Fibroblast of peridontal ligament (primary cell): Measurements from ENCODE around the gene MSRB2.
"Not testable (repeated sequence)": the region's sequence is repeated elsewhere in the genome, so short reads cannot be mapped to it uniquely, and the experiment has no call there.

Experiments used
- DNase-seq: peaks from one replicate; pipeline ENCODE4 v3.0.0-alpha.2; 2010; ENCODE audit errors: extremely low read depth

The MSRB2 gene

DNA sequence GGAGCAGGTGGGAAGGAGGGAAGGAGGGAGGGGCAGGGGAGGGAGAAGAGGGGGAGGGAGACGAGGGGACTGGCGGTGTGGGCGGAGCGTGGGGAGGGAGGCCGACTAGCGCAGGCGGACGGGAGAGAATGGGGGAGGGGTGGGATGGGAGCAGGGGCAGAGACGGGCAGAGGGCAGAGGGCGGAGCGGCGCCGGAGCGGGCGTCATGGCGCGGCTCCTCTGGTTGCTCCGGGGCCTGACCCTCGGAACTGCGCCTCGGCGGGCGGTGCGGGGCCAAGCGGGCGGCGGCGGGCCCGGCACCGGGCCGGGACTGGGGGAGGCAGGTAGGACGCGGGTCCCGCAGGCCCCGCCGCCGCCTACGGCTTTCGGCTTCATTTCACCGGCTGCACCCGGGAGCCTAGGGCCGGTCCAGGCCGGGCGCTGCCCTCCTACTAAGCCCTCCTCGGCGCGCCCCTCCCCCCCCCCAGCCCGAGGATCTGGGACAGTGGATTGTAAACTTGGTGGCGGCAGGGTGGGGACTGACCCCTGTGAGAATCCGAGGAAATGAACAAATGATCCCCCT lies at the start of gene MSRB2:
Gene MSRB2, plus strand, starts transcription at position 176 of the 562 bp plus-strand sequence. Its CDS starts 30 bp downstream, at position 206.
- DNase-seq, result peak; percentile 91

DNA sequence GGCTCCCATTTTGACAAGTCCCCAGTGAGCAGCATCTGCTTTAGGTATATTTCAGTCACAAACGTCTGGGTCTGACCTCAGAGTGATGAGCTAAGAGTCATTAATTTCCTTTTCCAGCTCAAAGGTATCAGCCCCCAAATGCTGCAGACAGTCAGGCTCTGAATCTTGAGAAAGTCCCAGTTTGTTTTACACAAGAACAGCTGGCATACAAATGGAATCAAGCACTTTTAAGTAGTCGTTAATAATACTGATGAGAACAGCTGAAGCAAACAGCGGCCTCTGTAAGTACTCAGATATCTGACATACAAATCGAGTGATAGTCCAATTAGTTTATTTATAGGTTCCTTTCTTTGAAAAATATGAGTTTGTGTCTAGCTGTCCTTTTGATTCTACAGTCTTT lies 49.4 kb upstream of the MSRB2 start:
- DNase-seq, result no peak

DNA sequence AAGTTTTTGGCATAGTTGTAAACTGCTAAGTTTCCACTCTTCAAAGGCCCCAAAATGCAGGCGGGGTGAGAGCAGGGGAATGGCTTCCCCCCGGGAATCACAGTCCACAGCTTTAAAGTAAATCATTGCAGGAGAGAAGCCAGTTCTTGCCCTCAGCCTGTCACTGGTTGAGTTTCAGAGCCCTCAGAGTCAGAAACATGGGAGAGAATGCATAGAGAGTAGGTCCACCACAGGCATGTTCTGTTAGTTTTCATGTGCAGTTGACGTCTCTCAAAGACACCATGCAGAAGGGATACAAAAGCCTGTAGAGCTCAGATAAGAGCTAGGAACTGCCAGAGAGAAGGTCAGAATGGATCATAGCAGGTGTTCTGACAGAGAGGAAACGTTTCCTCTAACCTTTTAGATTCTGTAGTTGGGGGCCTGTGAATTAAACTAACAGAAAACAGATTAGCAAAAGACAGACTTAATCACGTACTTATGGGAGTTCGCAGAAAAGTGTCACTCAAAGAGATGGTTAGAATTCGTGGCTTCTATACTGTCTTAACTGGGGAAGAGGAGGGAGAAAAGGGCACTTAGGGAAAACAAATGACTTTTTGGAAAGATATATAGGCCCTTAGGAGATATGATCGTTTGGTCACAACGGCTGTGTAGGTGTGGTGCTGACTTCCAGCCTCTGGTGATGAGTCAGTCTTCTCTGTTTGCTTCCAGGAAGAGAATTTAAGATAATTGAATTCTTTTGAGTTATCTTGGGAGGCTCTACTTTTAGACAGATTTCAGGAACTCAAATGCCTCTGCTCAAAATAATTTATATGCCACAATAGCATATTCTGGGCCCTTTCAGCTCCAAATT lies 48.0 kb upstream of the MSRB2 start:
- no peak for DNase-seq

DNA sequence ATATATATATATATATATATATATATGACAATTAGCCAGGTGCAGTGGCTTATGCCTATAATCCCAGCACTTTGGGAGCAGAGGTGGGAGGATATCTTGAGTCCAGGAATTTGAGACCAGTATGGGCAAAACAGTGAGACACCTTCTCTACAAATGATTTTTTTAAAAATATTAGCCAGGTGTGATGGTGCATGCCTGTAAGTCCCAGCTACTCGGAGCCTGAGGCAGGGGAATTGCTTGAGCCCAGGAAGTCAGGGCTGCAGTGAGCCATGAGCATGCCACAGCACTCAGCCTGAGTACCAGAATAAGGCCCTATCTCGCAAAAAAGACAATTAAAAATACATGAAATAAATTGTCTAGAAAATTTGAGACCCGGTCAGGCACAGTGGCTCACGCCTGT lies 47.2 kb upstream of the MSRB2 start:
- DNase-seq, result no peak

DNA sequence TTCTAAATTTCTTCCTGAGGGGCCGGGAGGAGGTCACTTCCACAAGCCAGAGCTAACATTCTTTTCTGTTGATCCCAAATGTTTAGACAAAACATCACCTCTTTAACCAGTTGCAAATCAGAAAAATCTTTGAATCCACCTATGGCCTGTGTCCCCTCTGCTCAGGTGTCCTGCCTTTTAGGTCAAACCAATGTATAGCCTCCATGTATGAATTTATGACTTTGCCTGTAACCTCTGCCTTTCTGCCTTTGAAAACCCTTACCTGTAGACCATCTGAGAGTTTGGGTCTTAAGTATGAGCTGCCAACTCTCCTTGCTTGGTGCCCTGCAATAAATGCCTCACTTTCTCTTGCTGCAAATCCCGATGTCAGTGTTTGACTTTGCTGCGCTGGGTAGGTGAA lies 44.1 kb upstream of the MSRB2 start:
- DNase-seq, result no peak

DNA sequence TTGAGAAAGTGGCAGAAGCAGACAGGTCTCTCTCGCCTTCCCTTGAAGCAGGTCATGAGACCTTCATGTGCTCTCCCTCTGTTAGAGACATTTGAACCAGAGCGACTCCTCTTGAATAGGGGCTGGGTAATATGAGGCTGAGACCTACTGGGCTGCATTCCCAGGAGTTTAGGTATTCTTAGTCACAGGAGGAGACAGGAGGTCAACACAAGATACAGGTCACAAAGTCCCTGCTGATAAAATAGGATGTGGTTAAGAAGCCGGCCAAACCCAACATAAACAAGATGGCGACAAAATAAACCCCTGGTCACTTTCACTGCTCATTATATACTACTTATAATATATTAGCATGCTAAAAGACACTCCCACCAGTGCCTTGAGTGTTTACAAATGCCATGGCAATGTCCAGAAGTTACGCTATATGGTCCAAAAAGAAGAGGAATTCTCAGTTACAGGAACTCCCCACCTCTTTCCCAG lies 43.5 kb upstream of the MSRB2 start:
- DNase-seq, result no peak

DNA sequence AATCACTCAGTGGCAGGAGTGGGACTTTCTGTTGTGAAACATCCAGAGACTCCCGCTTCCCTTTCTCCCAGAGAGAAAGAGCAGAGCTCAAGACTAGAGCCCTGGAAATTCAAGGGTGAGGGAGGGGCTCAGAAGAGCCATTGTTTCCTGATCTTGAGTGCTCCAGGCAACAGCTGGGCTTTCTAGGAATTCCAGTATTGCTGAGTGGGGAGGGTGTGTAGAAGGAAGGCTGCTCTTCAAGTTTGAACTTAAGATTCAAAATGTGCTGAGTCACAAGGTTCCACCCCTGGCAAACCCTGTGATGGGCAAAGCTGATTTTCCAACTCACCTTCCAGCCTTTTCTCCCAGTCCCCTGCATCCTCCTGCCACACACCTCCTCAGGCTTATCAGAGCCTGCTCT lies 42.3 kb upstream of the MSRB2 start:
- DNase-seq, result no peak

DNA sequence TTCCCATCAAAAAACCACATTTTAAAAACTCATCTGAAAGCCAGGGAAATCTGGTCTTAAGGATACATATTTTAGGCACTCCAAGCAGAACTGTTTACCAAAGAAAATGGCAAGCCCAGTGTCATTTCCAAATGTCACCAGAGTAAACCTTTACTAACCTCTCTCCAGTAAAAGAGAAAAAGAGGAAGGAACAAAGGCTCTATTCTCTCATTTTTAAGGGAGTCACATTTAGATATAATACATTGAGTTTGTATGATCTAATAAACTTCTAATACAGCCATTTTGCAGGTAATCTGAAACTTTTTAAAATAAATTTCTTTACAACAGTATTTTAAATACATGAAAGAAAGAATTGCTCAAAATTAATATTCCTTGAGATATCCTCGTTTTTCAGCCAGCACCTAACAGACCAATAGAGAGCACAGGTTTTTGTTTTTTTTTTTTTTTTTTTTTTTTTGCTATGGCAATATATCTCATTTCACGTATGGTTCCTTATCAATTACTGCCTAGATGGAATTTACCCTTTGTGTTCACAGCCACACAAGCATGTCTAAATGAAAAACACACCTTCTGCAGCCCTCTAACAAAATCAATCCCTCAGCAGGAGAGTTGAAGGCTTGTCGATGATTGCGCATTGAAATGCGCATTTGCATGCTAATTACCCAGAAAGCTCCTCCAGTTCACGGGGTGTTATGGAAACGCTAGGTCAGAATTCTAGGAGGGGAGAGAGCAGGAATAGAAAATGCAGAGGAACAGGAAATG lies 39.8 kb upstream of the MSRB2 start:
- DNase-seq, result no peak

DNA sequence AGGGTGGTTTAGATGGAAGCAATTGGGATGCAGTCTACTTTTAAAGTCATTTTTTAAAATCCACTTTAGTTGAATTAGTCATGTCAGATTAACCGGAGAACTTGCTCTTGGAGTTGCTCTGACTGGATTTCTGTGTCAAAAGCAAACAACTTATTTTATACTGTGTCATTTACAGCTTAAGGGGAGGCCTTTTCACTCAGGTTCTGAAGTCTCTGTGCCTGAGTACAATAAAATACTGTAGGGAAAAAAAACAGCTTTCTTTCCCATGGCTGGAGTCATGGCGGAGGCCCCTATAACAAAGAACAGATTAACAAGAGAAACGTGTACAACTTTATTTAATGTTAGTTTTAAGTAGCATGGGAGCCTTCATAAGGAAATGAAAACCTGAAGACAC lies 39.2 kb upstream of the MSRB2 start:
- no peak for DNase-seq

DNA sequence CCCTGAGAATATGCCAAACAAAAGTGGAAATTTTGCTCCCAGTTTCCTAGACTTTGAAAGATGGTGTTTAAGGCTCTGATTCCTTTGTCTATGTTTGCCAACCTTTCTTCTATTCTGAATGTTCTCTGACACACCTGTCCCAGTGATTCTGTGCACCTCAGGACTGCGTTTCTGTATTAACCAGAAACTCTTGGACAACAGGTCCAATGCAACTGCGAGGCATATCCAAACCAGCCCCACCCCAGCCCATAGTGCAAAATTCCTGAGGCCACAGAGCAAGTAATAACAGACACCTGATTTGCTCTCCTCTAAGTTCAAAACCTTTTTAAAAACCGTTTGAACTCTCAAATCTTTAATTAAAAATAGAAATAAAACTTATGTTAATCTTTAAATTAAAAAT lies 37.0 kb upstream of the MSRB2 start:
- DNase-seq, result no peak

DNA sequence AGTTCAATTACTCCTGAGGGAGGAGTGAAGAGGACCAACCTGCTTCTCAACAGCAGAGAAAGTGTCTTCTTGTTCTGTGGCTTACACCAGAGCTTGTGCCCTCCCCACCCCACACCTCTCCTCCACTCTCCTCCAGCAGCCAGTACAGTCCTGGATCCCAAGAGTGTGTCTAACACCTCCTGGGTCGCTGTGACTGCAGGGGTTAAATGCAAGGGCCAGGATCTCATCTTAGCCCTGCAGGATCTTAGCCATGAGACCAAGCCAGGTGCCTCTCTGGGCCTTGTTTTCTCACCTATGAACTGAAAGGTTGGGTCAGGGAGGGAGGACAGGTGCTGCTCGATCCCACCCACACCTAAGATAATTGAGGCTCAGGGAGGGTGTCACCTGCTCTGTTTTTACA lies 34.5 kb upstream of the MSRB2 start:
- no peak for DNase-seq

DNA sequence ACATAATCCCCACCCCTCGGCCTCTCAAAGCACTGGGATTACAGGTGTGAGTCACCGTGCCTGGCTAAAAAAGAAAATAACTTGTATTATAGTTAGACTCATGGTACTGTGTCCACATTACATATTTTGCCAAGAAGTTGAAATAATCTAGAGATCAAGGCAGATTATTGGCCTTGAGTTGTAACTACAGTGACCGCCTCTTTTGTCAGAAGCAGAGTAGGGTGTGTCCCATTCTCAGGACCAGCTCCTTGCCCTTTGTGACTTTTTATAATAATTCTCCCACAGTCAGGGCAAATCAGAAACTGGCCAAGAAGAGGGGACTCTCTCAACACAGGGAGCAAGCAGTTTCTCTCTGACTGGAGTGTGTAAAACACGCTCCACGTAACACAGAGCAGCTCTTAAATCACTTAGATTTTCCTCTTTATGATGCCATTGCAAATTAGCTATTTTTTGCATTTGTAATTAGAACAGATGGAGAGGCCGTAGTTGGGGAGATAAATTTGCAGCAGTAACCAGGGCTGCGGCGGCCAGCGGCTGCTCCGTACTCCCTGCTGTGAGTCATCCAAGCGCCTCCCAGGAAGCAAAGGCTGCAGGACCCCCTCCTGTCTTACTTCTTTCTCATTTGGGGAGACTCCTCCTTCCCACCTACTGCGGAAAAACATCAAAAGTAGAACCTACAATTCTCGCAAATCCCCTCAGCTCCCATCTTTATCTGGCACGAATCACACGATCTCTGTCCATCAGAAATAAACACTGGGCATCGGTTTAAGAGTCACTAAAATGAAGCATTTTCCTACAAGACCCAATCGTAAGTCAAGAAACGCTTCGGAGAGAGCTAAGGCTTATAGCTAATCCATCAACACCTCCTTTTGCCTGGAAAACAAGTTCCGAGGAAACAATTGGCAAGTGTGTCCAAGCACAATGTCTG lies 32.1 kb upstream of the MSRB2 start:
- DNase-seq, result no peak

DNA sequence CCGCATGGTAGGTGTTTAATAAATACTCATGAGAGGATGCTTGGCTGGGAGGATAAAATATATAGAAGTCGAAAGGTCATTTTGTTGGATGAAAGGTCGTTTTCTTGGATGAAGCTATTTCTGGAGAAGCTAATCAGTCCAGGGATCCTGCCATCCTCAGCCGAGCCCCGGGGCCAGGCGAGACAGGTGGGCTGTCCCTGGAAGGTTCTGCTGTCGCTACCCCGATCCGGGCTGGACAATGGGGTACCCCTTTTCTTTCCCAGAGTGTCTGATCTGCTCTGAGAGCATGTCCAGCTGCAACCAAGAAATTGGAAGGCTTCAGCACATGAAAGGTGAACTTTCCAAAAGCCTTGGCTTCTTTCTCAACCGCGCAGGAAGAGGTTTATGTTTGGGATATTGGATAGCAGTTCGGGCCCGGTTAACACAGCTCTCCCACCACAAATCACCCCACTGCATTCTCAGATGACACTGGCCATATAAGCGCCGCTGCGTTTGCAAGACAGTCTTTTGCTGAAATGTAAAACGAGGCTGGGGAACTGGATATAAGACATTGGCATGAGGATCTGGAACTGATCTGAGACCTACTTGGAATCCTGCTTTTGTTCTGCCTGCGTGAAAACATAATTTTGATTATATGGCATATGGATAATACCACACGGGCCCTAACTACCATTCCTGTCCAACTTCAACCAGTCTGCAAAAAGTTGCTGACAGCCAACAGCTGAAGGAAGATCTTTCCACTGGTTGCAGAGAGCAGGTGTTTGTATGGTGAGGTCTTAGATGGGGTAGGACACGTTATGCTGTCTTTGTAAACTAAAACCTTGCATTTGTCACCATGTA lies 31.2 kb upstream of the MSRB2 start:
- DNase-seq, result no peak

DNA sequence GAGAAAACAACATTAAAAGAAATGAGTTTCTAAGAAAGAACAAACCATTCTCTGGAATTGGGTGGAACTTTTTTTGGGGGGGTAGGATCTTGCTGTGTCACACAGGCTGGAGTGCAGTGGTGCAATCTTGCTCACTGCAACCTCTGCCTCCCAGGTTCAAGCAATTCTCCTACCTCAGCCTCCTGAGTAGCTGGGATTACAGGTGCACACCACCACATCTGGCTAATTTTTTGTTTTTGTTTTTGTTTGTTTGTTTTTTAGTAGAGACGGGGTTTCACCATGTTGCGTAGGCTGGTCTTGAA lies 30.6 kb upstream of the MSRB2 start:
- DNase-seq, result not testable (repeated sequence)

DNA sequence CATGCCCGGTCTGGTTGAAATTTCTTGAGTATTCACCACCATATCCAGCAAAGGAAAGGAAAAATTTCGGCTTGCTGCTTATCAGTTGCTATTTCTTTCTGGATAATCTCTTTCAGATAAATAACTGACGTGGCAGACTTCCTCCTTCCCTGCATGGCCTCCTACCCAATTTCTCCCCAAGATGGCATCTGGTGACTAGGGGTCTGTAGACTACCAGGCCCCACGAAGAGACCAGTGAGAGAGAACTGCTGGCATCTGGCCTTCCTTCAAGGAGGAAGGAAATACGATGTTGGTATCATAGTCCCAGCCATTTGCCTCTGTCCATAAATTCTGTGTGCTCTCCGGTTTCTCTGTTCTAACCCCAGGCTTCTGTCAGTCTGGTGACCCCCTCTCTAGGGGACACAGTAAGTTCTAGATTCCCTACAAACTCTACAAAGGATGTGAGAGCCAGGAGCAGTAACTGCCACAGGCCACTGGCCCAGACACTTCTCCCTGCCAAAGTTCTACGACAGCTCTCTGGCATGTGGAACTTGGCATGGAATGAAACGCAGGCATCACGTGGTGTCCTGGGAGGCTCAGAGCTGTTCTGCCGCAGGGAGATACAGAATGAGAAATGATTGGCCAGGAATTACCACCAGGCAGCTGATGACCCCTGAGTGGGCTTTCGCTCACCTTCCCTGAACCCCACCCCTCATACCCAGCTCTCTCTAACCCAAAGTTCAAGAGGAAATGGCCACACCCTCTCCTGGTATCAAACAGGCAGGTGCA lies 30.0 kb upstream of the MSRB2 start:
- peak; percentile 72 for DNase-seq

DNA sequence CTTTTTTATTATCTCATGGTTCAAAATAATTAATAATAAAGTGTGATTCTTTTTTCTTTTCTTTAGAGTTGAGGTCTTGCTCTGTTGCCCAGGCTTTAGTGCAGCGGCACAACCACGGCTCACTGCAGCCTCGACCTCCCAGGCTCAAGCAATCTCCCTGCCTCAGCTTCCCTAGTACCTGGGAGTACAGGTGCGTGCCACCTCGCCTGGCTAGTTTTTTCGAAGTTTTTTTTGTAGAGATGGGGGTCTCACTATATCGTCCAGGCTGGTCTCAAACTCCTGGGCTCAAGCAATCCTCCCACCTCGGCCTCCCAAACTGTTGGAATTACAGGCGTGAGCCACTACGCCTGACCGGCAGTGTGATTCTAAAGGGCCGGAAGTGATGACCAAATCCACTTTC lies 28.0 kb upstream of the MSRB2 start:
- DNase-seq, result no peak

DNA sequence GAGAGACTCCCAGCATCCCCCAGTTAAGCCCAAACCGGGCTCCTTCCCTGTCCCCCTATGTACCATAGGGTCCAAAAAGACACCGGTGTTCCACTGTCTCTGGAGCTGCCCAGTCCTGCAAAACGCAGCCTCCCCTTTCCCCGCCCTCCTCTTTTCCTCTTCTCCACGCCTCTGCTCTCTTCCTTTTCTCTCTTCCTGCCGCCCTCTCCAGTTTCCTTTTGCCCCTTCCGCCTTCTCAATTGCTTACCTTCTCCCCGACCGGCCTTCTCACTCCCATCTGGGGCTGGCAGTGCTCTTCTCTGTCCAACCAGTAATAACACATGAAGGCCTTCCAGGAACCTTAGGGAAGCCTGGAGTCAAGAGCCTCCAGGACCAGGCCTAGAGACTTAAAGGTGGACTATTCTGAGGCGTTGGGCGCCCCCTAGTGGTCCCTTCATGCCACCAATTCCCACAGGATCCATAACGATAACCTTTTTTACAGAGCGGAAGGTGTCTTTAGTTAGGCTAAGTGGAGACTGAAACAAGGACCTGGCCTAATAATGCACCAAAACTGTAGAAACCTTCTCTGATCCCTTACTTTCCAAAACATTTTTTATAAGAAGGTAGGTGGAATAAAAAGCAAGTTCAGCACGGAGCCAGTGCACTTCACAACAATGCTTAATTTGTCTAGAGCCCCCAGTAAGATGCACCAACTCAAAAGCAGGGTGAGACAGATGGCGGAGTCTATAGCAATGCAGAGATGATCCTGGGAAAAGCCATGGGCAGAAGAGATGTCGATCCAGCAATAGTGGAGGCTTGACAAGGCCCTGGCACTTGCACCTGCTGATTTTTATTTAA lies 27.2 kb upstream of the MSRB2 start:
- peak; percentile 79 for DNase-seq

DNA sequence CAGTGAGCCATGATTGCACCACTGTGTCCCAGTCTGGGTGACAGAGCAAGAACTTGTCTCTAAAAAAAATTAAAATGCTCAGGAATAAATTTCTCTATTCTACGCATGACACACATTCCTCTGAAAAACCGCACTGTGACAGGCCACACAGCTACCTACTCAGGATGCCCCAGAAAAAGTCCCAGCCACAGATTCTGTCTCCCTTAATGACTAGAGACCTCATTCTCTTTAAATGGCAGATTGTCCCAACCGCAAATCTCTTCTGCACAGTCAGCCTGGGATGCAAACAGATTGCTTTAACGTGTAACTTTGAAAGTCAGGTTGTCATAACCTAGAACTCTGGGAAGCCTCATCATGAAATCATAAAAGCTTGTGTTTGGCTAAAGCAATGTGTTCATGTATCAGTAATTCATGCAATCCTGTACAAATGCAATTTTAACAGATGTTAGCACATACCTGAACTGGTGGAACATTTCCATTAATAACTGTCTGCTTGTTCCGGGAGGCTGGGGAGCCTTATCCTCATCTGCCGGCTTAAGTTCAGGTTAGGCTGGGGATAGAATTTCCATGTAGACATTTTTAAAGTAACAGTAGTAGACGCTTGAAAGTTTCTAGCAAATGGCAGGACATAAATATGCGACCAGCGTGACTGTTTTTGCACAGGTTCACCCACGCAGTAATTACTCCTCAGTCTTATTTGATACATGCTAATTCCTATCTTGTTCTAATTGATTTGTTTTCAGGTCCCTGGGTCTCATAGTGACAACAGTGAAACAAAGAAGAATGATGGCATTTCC lies 26.2 kb upstream of the MSRB2 start:
- DNase-seq, result no peak
